GM12875 (cell line): ENCODE results near the gene COLEC11.

Experiments used
- H3K4me3 ChIP-seq: one replicate; pipeline ENCODE4 v1.5.1; 2011; ENCODE audit warnings: low read depth, low read length, control low read depth
- TF ChIP-seq, protein P1 (sequence below): IDR thresholded peaks from 2 replicates; pipeline ENCODE4 v1.5.1; 2011; ENCODE audit warnings: low read depth, mild to moderate bottlenecking, control low read depth, inconsistent platforms, low read length, moderate library complexity, borderline replicate concordance; ENCODE audit not compliant: insufficient read depth

COLEC11 gene

DNA sequence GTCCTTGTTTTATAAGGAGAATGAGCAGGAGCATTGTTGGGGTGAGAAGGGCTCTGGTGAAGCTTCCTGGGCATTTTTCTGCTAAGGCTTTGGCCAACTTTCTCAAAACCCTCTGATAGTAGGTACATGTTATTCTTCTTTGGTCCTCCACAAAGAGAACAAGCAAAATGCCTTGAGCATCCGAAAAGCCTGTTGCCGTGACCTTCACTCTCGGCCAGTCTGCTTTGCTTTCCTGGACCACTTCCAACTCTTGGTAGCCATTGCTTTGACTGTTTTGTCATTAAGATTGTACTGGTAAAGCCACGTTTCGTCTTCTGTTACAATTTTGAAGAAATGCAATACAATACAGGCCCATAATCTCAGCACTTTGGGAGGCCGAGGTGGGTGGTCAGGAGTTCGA is 35.7 kb downstream of the COLEC11 start:
- TF ChIP-seq, protein P1, sequence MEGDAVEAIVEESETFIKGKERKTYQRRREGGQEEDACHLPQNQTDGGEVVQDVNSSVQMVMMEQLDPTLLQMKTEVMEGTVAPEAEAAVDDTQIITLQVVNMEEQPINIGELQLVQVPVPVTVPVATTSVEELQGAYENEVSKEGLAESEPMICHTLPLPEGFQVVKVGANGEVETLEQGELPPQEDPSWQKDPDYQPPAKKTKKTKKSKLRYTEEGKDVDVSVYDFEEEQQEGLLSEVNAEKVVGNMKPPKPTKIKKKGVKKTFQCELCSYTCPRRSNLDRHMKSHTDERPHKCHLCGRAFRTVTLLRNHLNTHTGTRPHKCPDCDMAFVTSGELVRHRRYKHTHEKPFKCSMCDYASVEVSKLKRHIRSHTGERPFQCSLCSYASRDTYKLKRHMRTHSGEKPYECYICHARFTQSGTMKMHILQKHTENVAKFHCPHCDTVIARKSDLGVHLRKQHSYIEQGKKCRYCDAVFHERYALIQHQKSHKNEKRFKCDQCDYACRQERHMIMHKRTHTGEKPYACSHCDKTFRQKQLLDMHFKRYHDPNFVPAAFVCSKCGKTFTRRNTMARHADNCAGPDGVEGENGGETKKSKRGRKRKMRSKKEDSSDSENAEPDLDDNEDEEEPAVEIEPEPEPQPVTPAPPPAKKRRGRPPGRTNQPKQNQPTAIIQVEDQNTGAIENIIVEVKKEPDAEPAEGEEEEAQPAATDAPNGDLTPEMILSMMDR: no peak
- H3K4me3 ChIP-seq: no peak overlapping the region

DNA sequence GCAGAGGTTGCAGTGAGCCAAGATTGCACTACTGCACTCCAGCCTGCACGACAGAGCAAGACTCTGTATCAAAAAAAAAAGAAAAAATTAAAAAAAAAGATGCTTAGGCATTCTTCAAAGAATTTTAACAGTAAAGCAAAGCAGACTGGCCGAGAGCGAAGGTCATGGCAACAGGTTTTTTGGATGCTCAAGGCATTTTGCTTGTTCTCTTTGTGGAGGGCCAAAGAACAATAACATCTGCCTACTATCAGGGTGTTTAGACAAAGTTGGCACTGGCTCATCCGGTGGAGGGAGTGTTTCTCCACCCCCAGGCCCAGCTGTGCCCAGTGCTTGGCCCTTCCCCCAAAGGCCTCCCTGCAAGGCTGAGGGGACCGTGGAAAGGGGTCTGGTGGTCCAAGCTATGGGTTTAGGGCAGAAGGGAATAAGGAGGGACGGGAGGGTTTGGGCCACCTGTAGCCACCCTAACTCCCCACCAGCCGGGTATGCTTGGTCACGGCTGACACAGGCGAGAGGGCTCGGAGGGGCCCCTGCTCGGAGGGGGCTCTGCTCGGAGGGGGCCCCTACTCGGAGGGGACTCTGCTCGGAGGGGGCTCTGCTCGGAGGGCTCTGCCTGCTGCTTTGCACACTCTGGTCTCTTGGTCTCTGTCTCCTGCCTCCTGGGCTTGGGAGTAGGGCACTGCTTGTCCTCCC is 36.4 kb downstream of the COLEC11 start:
- no peak overlapping the region for H3K4me3 ChIP-seq
- TF ChIP-seq, protein P1: no peak

DNA sequence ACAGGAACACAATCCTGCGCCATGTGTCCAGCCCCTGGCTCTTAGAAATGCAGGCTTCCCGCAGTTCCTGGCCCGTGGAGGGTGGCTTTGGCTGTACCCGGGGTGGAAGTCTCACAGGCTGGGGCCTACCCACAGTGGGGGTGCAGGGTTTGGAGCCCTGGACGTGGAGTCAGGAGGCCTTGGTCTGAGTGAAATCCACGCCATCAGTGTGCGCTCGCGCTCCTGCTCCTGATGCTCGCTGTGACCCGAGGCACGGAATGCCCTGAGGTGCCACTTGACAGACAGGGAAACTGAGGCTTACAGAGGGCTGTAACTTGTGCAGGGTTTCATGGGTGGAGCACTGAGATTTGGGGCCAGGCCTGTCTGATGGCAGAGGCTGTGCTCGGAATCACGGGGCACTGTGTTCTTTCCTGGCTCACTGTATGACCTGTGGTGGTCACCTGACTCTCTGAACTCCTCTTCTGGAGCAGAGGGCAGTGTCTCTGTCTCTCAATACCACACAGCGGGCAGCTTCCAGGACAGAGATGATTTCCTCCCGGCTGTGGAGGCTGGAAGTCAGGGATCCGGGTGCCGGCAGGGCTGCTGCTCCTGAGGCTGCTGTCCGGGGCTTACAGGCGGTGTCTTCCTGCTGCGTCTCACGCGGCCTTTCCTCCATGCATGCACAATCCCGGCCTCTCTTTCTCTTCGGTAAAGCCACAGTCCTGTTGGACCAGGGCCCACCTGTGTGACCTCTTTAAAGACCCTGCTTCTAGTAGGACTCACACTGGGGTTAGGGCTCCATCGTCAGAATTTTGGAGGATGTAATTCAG is 37.1 kb downstream of the COLEC11 start:
- TF ChIP-seq, protein P1: no peak
- H3K4me3 ChIP-seq: no peak overlapping the region

DNA sequence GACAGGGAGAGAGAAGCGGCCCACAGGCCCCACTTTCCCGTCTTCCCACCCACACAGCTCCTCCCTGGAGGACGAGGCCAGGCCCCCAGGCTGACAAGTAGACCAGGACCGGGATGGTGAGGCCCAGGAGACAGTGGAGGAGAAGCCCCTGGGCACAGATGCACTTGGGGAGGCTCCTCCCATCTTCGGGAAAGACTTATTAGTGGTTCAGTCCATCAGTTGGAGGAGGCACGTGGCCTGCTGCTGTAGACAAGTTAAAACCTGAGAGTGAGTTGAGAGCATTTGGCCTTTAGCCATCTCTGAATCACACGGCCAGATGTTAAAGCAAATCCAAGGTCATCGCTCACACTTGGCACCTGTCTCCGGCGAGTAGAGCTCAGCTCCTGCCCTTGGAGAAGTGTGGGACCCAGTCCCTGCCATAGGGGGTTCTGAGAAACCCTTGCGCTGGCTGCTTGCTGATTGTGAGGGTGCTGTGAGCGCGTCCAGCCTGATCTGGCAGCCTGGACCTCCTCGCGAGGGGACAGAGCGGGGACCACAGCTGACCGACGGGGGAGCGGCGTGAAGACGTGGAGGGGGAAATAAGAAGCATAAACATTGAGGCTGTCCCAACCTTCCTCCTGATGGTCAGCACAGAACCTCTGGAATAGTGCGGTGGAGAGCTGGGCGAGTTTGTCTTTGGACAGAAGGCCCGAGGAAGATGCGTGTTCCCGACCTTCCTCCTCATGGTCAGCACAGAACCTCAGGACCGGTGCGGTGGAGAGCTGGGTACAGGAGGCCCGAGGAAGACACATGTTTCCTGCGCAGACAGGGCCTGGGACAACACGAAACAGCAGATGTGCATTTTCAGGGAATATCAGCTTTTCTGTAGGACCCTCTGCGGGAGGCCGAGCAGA is 38.4 kb downstream of the COLEC11 start:
- TF ChIP-seq, protein P1: no peak
- no peak overlapping the region for H3K4me3 ChIP-seq

DNA sequence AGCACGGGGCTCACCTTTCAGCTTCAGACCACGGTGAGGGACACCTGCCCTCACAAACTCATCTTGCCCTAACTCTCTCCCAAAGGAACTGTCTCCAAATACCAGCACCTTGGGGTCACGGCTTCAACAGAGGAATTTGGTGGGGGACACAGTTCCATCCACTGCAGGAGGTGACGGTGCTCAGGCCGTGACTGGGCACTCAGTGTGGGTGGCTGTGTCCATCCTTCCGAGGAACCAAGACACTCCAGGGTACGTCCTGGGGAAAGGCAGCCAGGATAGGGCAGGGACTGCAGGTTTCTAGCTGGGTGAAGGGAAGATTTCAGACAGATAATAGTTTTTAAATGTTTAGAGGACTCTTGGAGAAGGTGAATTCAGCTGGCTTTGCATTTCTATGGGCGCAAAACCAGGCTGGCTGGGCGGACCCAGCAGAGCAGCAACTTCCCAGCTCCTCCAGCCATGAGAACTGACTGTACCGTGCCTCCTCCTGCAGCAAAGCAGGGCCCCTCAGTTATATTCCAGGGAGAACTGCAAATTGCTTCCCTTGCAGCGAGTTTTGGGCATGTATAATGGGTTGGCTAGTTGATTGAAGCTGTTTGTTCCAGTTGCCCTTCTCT is 39.2 kb downstream of the COLEC11 start:
- TF ChIP-seq, protein P1: no peak
- H3K4me3 ChIP-seq: no peak overlapping the region

DNA sequence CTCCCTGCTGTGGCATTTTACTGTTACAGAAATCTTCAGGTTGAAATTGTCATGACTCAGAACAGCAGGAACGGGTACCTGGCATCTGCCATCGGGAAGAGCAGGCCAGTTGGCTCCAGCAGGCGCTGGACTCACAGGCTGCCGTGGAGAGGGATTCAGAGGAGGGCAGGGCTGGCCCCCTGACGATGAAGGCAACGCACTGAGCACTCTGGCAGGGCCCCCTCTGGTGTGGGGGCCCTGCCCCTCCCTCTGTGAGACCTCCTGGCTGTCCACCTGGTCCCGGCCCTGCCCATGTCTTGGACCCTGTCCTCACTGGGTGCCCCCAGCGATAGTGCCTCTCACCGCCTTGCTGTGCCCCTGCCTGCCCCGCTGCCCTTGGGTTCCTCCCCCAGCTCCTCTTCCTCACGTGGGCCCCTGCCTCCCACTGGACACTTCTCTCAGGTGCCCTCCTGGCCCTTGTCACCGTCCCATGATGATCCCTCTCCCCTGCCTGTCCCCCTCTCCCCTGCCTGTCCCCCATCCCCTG is 39.7 kb downstream of the COLEC11 start:
- TF ChIP-seq, protein P1: no peak
- no peak overlapping the region for H3K4me3 ChIP-seq
